Epithelial cell of proximal tubule (primary cell): Measurements from ENCODE around the gene KRCC1. TPM values are rescaled to one million over a fixed set of nuclear protein-coding genes. Genes with fewer than 3 reads are reported as not detected.

Source experiments
- DNase-seq: peaks from one replicate; pipeline ENCODE4 v3.0.0-alpha.2; 2011; ENCODE audit warnings: low read depth
- H3K4me3 ChIP-seq: 2 replicates; pipeline ENCODE4 v1.5.1; 2011; ENCODE audit warnings: low read depth, mild to moderate bottlenecking, low read length
- CTCF ChIP-seq: conservative IDR thresholded peaks from 2 replicates; pipeline ENCODE4 v1.5.1; 2012; ENCODE audit warnings: low read depth, mild to moderate bottlenecking, low read length
- total RNA-seq: library from RNA; depleted of rRNA; stranded (reverse); fragments of >200 nt; gene quantifications from 2 replicates; pipeline ENCODE4 v1.2.3, GENCODE V29; 2015

KRCC1 gene
- total RNA-seq, 1 donor from 2014 or later = 24.1 TPM

GRCh38 chr2:88058191-88058590, 2.6 kb upstream of the KRCC1 start:
- DNase-seq = no peak
- no peak overlapping the region for H3K4me3 ChIP-seq
- TF ChIP-seq CTCF = no peak

- TF ChIP-seq CTCF = no peak
- DNase-seq = no peak
- no peak overlapping the region for H3K4me3 ChIP-seq
Measured at GRCh38 chr2:88057437-88057844, 1.9 kb upstream of the KRCC1 start.

- H3K4me3 ChIP-seq = peak overlapping the region; percentile 91
- no peak for DNase-seq
- TF ChIP-seq CTCF = no peak
Measured at GRCh38 chr2:88054782-88055370, 707 bp downstream of the KRCC1 start.

GRCh38 chr2:88053934-88054781, 1.4 kb downstream of the KRCC1 start:
- no peak for DNase-seq
- no peak for TF ChIP-seq CTCF
- H3K4me3 ChIP-seq = peak overlapping the region; percentile 91

- TF ChIP-seq CTCF = no peak
- H3K4me3 ChIP-seq = peak overlapping the region; percentile 91
- DNase-seq = no peak
Measured at GRCh38 chr2:88053296-88053695, 2.3 kb downstream of the KRCC1 start.

- TF ChIP-seq CTCF = no peak
- H3K4me3 ChIP-seq = no peak overlapping the region
- DNase-seq = no peak
Measured at GRCh38 chr2:88051792-88052191, 3.8 kb downstream of the KRCC1 start.
